NT2/D1 (cell line): Measurements from ENCODE around the gene MLNR.

ENCODE experiments used
- DNase-seq: peaks from one replicate; pipeline ENCODE4 v3.0.0-alpha.2; 2011; ENCODE audit warnings: low read depth, low spot score
- H3K27me3 ChIP-seq: 2 replicates; pipeline ENCODE4 v1.6.0; 2011; ENCODE audit warnings: mild to moderate bottlenecking; ENCODE audit not compliant: insufficient read length, insufficient read depth
- H3K36me3 ChIP-seq: 2 replicates; pipeline ENCODE4 v1.6.1; 2011; ENCODE audit warnings: mild to moderate bottlenecking, low read length, mixed read lengths; ENCODE audit not compliant: insufficient read depth, insufficient read length
- H3K4me1 ChIP-seq: 2 replicates; pipeline ENCODE4 v1.5.1; 2011; ENCODE audit not compliant: insufficient read depth, insufficient read length
- H3K4me3 ChIP-seq: 2 replicates; pipeline ENCODE4 v1.5.1; 2011; ENCODE audit warnings: low read depth; ENCODE audit not compliant: insufficient read length
- H3K9ac ChIP-seq: 2 replicates; pipeline ENCODE4 v1.6.0; 2011; ENCODE audit warnings: low read depth; ENCODE audit not compliant: insufficient read length
- H3K9me3 ChIP-seq: 2 replicates; pipeline ENCODE4 v1.5.1; 2011; ENCODE audit warnings: mild to moderate bottlenecking, low read length; ENCODE audit not compliant: insufficient read depth
- SUZ12 ChIP-seq: IDR thresholded peaks from 2 replicates; pipeline ENCODE4 v1.6.1; 2011; ENCODE audit not compliant: insufficient read length, insufficient read depth; ENCODE audit errors: extremely low read depth
- YY1 ChIP-seq: IDR thresholded peaks from 2 replicates; pipeline ENCODE4 v1.6.1; 2011; ENCODE audit not compliant: insufficient read length, insufficient read depth
- ZNF274 ChIP-seq: IDR thresholded peaks from 2 replicates; pipeline ENCODE4 v1.6.1; 2011; ENCODE audit warnings: mild to moderate bottlenecking, low read depth, low read length

Gene MLNR

DNA sequence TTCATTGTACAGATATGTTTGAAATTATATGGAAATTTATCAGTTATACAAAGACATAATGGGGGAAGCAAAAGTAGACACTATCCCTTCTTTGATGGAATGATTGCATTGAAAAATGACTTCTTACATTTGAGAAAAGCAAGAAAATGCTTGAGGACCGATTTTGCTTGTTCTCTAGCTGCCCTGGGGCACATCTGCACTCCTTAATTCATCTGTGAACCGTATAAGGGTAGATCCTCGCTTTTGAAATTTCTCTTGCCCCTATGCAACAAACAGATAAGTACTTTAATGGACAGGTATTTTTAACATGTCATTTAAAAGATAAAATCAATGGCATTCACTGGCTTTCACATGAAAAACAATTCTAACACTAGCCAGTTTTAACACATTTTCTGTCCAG, 13.5 kb upstream of the MLNR start:
- H3K36me3 ChIP-seq, result peaks cover 7% of the 10 kb centered on the region
- no peaks in the 10 kb centered on the region for H3K27me3 ChIP-seq
- no peak overlapping the region for H3K9ac ChIP-seq
- TF ChIP-seq SUZ12 (no peak), YY1 (no peak), ZNF274 (no peak)
- no peak overlapping the region for H3K4me3 ChIP-seq
- H3K4me1 ChIP-seq, result no peaks in the 10 kb centered on the region
- H3K9me3 ChIP-seq, result no peaks in the 10 kb centered on the region
- no peak for DNase-seq

DNA sequence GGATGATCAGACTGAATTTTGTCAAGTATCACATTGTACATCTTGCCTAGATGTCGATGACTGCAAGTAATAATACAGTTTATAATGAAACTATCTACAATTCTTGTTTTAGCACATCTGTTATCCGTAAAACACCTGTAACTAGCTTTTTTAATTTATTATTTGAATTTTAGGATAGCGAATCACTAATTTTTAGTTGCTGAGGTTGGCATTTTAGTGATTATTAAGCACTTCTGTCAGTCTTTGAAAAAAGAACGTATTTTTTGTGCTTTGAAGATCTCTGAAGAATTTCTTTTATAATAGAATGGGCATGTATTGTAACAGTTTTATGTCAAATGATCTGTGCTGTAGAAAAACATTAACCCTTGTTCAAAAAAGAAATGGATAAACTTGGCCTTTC, 11.5 kb upstream of the MLNR start:
- Histone ChIP-seq H3K27me3 (no peaks in the 10 kb centered on the region), H3K9ac (no peak overlapping the region), H3K4me1 (no peaks in the 10 kb centered on the region), H3K9me3 (no peaks in the 10 kb centered on the region), H3K36me3 (peaks cover 4% of the 10 kb centered on the region), H3K4me3 (no peak overlapping the region)
- no peak for DNase-seq
- TF ChIP-seq YY1 (no peak), SUZ12 (no peak), ZNF274 (no peak)

DNA sequence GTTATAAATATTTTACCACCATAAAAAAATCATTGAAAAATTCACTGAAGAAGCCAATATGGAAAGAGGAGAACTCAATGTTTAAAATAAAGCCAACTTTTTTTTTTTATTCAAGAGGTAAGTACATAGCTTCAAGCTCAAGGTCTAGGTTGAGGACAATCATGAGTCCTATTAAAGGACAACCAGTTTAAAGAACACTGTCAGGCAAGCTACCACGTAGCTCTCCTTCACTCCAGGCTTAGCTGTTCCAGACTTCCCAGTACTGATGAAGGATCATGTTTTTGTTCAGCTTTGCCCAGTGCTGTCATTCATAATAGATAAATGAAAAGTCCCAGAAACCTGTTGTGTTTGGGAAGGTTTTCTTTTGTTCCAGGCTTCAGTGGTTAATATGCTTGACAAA, 10.0 kb upstream of the MLNR start:
- no peak for DNase-seq
- Histone ChIP-seq H3K4me3 (no peak overlapping the region), H3K9me3 (no peaks in the 10 kb centered on the region), H3K36me3 (peaks cover 4% of the 10 kb centered on the region), H3K4me1 (no peaks in the 10 kb centered on the region), H3K27me3 (no peaks in the 10 kb centered on the region), H3K9ac (no peak overlapping the region)
- TF ChIP-seq SUZ12 (no peak), ZNF274 (no peak), YY1 (no peak)

DNA sequence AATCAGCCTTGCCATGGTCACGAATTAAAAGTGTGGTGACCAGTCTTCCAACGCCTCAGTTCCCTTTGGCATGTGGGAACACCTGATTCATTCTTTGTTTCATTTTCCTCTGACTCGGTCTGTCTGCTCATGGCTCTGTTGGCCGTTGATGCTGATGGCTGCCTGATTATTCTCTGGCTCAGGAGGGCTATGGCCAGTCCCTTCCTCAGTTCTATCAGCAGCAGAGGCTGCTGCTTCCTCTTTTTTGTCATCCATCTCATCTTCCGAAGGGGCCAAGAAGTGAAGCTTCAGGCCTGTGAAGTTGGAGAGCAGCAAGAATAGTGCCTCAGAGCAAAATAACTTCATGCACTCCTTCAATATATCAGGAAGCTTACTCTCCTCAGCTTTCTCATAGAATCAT, 9.5 kb upstream of the MLNR start:
- DNase-seq, result no peak
- H3K4me1 ChIP-seq, result no peaks in the 10 kb centered on the region
- H3K36me3 ChIP-seq, result peaks cover 4% of the 10 kb centered on the region
- H3K27me3 ChIP-seq, result no peaks in the 10 kb centered on the region
- no peak overlapping the region for H3K9ac ChIP-seq
- no peak overlapping the region for H3K4me3 ChIP-seq
- H3K9me3 ChIP-seq, result no peaks in the 10 kb centered on the region
- TF ChIP-seq ZNF274 (no peak), SUZ12 (no peak), YY1 (no peak)

DNA sequence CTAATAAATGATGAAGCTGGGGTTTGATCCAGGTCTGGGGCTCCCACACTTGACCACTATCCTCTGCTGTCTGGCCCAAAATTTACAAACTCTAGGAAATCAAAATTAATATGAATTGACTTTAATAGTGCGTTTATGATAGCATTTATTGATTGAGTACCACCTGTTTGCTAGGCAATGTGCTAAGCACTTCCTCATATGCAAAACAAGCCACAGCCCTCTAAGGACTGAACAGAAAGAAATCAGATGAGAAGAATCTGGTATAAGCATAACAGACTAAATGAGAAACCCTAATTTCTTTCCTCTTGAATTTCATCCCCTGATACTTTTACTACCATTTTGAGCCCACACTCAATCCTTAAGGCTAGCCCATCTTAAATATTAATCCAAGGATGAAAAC, 6.6 kb upstream of the MLNR start:
- no peak for DNase-seq
- Histone ChIP-seq H3K36me3 (no peaks in the 10 kb centered on the region), H3K9me3 (no peaks in the 10 kb centered on the region), H3K9ac (no peak overlapping the region), H3K4me1 (no peaks in the 10 kb centered on the region), H3K27me3 (no peaks in the 10 kb centered on the region), H3K4me3 (no peak overlapping the region)
- TF ChIP-seq SUZ12 (no peak), ZNF274 (no peak), YY1 (no peak)

DNA sequence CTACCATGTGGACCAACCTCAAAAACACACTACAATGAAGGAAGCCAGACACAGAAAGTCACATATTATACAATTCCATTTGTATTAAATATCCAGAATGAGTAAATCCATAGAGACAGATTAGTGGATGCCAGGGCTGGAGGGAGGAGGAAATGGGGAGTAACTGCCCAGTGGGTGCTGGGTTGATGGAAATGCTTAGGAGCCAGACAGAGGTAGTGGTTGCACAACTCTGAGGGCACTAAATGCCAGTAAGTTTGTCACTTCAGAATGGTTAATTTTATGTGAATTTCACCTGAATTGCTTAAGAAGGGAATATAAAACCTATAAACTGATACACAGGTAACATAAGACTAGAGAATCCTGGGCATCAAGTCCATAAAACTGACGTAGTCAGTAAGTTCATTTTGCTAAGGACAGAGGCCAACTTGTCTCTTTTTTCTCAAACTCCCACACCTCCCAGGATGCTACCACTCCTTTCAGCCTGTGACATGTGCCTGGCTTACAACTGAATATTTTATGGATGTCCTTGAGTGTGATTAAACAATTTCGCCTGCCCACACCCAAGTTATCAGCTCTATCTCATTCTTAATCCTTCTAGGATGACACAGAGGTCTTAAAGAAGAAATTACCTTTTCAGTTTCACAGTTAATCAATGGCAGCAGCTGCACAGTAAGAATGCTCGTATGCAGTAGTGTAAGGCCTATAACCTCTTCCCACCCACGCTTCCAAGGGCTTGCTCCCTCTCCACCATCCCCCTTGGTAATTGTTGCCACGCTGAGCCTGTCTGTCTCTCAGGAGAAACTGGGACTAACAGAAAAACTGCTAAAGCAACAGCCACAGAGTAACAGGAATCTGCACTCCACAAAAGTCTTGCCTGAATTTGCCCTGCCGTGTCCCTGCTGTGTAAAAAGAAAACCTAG, 5.9 kb upstream of the MLNR start:
- H3K4me1 ChIP-seq, result no peaks in the 10 kb centered on the region
- H3K9ac ChIP-seq, result no peak overlapping the region
- TF ChIP-seq SUZ12 (no peak), ZNF274 (no peak), YY1 (no peak)
- no peak for DNase-seq
- peaks cover 5% of the 10 kb centered on the region for H3K27me3 ChIP-seq
- no peaks in the 10 kb centered on the region for H3K36me3 ChIP-seq
- H3K4me3 ChIP-seq, result no peak overlapping the region
- H3K9me3 ChIP-seq, result no peaks in the 10 kb centered on the region

DNA sequence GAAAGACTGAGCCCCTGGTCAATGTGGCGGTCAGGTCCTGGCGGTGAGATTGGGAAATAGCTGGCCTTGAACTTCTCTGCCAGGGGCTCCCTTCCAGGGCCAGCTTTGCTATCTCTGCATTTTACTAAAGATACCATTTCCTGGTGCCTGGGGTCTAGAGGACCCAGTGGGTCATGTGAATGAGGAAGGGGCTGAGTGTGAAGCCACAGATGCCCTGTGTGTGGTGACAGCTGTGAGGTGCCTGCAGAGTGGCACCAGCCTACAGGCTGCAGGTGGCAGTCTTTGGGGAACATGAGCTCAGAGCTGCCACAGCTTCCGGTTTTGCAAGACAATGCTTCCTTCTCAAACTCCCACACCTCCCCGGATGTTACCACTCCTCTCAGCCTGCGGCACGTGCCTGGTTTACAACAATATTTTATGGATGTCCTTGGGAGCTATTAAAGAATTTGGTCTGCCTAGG, 5.2 kb upstream of the MLNR start:
- Histone ChIP-seq H3K4me3 (no peak overlapping the region), H3K9ac (no peak overlapping the region), H3K4me1 (no peaks in the 10 kb centered on the region), H3K9me3 (no peaks in the 10 kb centered on the region), H3K36me3 (no peaks in the 10 kb centered on the region), H3K27me3 (peaks cover 9% of the 10 kb centered on the region)
- peak; percentile 33 for DNase-seq
- TF ChIP-seq ZNF274 (no peak), SUZ12 (no peak), YY1 (no peak)
